Activated CD4-positive, alpha-beta T cell treated with anti-CD3 and anti-CD28 coated beads, Interleukin-2, amount 50 U/mL, for 1 hour (primary cell): Measurements from ENCODE around the gene THBS2.

Experiments
- DNase-seq: peaks from one replicate; pipeline ENCODE4 v3.0.0-alpha.2; 2020

Gene THBS2

GRCh38 chr6:169177516-169178166 lies 76.0 kb downstream of the THBS2 start:
- DNase-seq: no peak

DNA sequence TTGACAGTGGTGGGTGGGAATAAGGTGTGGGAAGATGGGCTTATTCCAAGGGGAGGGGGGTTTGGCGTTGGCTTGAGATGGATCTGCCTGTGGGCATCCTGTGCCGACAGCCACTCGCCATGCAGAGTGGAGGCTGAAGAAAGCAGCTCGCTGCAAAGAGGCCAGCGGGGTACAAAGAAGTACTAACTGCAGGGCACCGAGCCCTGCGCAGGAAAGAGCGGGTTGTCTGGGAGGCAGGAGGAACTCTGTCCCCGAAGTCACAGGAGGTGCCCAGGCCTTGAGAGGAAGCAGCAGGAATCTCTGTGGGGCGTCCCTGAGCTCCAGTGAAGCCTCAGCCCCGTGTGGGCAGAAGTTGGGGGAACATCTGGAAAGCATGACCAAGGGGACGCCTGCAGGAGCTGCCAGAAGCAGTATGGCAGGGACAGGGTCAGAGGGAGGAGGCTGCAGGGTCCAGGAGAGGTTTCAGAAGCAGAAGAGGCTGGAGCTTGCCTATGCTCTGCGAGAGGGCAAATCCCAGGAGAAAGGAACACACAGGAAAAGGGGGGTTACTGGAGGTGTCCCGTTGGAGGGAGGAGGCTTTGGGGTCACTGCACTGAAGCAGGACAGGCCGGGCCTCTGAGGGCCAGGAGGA lies 77.2 kb downstream of the THBS2 start:
- no peak for DNase-seq

- no peak for DNase-seq
These were observed 78.2 kb downstream of the THBS2 start for GRCh38 chr6:169175360-169175887.

GRCh38 chr6:169174516-169175359 lies 78.9 kb downstream of the THBS2 start:
- DNase-seq: no peak

DNA sequence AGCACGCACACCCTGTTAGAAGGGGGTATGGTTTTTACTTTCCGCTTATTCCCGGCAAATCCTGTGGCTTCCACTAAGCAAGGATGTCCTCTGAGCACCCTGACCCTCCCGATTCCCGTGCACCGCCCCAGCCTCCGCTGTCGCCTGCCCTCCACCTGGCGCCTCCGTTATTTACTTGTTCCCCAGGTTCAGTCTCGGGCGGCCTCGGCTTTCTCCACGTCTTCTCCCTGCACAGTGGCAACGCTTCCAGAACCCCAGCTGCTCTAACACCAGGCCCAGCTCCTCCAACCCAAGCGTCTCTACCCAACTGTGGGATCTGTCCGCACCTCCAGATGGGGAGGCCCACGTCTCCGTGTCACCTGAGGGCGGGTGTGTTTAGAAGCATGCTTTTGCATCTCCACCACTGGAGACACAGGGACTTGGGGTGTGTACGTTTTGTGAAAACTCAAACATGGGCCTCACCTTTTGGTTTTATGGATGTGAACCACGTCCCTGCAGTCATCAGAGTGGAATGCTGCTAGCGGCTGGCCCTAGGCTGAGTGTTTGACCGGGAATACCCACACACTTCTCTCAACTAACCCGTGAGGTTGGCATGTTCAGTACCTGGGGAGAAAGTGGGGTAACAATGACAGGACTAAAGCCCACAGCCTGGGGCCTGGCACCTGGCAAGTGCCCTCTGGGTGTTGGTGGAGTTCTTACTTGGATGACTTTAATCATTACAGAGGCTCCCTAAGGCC lies 79.9 kb downstream of the THBS2 start:
- no peak for DNase-seq

GRCh38 chr6:169172946-169173345 lies 80.7 kb downstream of the THBS2 start:
- no peak for DNase-seq

DNA sequence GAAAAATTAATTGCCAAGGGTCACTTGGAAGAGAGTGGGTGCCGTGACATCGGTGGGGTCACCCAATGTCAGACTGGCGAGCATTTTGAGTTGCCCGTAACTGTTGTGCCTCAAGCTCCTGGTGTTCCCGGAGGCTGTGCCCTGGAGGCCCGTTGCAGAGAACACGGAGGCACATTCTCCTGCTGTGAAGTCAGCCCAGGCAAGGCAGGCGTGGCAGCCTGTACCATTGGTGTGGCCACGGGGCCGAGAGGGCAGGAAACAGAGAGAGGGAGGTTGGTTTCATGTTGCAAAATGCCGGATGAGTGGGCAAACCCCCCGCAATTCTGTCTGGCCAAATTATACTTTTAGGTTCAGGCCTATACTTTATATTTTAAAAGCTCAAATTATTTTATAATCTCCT lies 81.2 kb downstream of the THBS2 start:
- DNase-seq: no peak

DNA sequence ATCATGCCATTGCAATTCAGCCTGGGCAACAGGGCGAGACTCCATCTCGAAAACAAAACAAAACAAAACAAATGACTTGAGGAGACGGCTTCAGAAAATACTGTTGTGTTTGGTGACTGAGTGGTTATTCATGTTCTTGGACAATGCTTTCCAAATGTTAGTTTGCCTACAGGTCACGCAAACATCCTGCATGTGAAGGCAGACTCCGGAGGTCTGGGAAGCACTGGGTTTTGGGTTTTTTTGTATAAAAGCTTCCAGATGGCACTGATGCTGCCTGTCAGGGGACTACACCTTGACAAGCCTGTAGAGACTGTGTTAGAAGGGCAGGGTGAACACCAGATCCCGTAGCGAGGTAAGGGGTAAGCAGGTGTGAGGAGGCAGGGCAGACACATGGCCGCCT lies 81.7 kb downstream of the THBS2 start:
- DNase-seq: no peak

DNA sequence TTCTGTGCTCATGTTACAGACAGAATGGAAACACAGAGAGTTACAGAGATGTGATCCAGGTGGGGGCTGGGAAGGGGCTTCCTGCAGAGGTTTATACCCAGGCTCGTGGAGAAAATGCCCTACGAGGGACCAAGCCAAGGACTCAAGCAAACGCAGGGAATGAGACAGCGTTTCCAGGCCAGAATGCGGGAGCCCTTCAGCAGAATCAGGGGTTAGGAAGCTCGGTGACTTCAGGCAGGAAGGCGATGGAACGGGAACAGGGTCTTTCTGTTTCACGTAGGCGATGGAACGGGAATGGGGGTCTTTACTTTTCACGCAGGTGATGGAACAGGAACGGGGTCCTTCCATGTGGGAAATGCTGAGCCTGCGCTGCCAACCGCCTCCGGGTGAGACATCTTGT lies 82.6 kb downstream of the THBS2 start:
- no peak for DNase-seq

GRCh38 chr6:169170583-169170955 lies 83.1 kb downstream of the THBS2 start:
- no peak for DNase-seq

DNA sequence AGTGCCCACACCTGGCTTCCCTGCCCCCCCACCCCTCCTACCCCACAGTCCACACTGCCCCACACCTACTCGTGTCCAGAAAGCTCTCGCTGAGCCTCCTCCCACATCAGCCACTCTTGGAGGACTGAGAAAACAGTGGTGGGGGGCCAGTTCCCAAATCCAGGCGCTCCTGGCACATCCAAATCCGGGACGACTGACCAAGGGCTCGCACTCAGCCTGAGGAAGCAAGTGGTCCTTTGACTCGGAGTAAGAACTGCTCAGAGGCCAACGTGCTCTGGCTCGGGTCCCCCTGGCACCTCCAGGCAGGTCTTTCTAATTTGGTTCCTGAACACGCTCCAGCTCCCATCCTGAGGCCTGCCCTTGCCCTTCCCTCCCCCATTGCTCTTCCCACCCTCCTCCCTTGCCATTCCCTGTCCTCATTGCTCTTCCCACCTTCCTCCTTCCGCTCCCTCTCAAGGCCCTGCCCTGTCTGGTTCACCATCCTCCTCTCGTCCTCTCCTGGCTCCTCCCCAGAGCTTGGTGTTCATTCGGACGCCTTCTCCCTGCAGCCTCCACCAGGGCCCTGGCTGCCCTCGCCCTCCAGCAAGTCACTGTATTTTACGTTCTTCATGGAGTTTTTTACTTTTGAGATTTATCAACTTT lies 83.6 kb downstream of the THBS2 start:
- no peak for DNase-seq

GRCh38 chr6:169169375-169169774 lies 84.3 kb downstream of the THBS2 start:
- DNase-seq: no peak

- DNase-seq: no peak
These were observed 84.9 kb downstream of the THBS2 start for GRCh38 chr6:169168706-169169105.

- no peak for DNase-seq
These were observed 85.4 kb downstream of the THBS2 start for GRCh38 chr6:169168302-169168630.

DNA sequence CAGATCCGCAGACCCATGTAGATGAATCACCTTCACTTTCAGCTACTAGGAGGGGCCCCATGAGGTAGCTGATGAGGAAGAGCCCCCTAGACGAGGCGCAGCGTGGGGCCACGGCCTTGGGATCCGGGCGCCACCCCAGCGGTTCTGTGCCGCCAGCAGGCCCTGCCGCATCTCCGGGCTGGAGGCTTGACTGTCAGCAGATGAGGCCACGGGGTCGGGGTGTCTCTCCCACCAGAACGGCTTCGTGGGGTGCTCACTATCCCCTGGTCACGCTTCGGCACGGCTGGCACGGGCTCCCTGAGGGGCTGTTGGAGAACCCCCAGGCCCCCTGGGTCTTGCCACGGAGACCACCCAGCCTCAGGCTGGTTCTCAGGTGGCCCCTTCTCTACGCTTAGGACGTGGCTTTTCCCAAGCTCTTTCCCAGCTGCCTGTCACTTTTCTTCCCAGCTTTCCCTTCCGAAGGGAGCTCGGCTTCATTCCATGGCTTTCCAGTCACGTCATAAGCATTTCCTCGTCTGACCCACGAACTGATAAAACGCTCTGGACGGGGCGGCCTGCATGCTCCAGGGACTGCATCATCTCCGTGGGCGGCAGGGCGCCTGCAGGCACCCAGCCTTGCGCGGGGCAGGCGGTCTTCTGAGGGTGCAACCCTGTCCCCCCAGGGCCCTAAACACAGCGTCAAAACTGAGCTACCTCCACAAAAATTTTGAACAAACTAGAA lies 85.9 kb downstream of the THBS2 start:
- no peak for DNase-seq

DNA sequence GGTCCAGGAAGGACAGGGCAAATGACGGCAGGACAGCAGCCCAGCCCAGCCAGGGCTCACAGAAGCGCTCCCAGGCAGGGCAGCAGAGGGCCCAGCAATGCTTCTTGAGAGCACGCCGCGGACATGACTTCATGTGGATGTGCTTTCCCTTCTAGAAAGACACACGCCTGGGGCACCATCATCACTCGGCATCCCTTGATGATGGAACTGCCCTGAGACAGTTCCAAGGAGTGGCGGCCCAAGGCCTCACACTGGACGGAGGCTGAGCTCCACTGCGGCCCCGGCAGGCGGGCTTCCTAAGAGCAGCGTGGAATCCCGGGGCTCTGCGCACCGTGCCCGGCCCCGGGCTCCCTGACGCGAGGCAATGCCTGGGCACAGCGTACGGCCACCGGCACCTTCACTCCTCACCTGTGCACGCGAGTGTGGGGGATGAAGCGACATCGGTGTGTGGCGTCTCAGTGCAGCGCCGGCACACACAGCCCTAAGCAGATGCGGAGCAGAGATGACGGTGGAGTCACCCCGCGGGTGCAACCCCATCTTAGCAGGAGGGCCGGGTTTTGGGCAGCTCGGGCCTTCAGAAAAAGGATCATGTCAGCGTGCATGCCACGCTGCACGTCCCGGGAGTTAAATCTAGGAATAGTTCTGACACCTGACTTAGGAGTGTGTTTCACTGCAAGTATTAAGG lies 86.6 kb downstream of the THBS2 start:
- DNase-seq: no peak
